ENCODE results near the gene COMMD10.
A peak's percentile ranks its signal among the peaks of the same experiment; 100 is the strongest.

Gene COMMD10

DNA sequence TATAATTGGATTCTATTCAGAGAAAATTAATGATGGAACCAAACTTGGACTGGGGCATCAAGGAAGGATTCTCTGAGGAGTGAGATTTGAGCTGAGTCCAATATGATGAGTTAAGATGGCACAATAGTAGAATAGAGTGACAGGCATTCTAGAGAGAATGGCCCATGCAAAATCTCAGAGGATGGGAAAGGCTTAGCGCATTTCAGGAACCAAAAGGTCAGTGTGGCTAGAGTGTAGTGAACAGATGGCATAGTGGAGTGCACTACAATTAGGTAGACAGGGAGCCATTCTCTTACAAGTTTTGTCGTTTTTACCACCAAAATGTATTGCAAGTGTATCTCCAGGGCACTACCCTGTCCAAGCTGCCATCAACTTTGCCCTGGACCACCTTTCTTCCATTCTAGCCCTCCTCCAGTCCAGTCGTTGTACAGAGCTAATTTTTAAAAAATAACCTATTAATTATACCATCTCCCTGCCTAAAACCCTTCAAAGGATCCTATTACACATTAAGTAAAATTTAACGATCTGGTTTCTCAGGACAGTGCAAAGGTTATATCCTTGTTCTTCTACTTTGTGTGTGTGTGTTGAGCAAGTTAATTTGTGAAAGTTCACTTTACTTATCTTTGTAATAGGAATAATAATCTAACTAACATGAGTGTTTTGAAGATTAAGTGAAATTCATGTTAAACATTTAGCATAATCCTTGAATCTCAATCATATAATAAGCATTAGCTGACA is 211.7 kb downstream of the COMMD10 start:
- DNase-seq = peak; percentile 75

DNA sequence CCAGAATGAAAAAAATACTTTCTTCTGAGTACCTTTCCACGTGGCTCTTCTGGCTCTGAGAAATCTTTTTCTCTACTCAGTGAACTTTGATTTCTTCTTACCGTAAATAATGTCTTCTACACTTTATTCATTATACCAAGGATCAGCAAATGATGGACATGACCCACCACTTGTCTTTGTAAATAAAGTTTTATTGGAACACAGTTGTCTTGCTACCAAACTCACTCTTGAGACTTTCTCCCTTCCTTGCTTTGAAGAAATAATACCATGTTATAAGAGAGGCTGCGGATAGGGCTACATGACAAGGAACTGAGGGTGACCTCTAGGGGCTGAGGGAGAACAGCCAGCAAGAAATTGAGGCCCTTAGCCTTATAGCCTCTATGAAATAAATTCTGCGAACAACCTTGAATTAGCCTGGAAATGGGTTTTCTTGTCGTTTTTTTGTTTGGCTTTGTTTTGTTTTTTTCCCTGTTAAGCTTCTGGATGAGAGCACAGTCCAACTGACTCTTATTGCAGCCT is 212.5 kb downstream of the COMMD10 start:
- DNase-seq = peak; percentile 17

- no peak for DNase-seq
Measured at GRCh38 chr5:116299746-116300640, 215.2 kb downstream of the COMMD10 start.

- DNase-seq = peak; percentile 57
Measured at GRCh38 chr5:116301110-116301509, 216.3 kb downstream of the COMMD10 start.

- DNase-seq = peak; percentile 84
Measured at GRCh38 chr5:116303340-116303739, 218.5 kb downstream of the COMMD10 start.

DNA sequence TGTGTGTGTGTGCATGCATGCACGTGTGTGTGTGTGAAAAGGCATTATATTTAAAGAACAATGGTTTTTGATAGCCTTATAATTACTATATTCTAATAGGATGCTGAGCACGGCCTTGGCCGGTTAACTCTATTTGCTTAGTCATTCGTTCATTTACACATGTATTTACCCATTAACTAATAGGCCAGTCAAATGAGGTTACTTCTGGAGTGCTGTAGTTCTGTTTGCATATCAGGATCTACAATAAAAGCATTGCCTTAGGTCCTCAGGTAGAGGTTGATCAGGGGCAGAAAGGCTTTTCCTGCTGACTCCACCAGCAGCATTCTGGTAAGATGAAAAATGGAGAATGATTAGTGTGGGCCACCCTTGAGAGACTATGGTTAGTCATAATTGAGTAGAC is 219.0 kb downstream of the COMMD10 start:
- DNase-seq = peak; percentile 97

- DNase-seq = no peak
Measured at GRCh38 chr5:116305899-116306298, 221.1 kb downstream of the COMMD10 start.

DNA sequence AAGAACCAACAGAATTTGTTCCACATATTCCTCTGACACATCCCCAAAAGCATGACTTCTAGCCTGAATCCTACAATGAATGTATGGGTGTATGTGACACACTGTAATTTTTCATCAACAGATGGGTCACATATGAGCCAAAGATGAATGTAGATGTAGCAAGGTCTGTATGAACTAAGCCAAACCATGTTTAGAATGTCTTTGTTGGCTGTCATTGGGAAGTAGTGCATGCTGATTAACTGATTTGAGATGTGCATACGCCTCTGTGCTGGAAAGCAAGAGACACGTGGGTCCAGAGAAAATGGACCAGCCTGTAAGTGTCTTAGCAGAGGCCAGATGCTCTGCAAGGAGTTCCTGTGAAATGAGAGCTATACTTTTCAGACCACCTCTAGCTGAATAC is 222.0 kb downstream of the COMMD10 start:
- DNase-seq = no peak

GRCh38 chr5:116308391-116308790 is 223.6 kb downstream of the COMMD10 start:
- DNase-seq = peak; percentile 16

GRCh38 chr5:116313366-116313765 is 228.5 kb downstream of the COMMD10 start:
- no peak for DNase-seq

- DNase-seq = no peak
Measured at GRCh38 chr5:116315531-116315930, 230.7 kb downstream of the COMMD10 start.

DNA sequence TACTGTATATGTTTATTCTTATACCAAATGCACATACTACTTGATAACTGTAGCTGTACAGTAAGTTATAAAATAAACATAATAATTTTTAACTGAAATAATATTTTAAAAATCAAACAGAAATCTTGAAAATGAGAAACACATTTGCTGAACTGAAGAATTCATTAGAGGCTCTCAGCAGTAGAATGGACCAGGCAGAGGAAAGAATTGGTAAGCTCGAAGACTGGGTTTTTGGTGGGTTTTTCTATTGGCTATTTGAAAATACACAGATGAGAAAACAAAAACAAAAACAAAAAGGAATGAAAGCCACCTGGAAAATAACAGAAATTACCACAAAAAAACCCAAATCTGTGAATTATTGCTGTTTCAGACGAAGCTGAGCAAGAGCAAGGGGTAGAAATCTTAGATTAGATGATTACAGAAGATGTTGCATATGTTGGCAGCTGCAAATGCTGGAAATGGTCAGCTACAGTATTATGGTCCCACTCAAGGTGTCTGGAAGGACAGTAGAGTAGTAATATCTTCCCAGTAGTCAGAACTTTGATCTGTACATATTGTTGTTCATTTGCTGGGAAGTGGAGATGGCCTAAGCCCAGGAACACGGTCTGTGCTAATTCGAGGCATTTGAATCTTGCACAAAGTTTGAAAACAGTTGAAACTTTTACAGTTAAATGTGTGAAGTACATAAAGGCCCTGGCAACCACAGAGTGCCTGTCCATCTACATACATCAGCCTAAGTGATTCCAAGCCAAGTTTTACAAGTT is 233.4 kb downstream of the COMMD10 start:
- no peak for DNase-seq

GRCh38 chr5:116320486-116320885 is 235.7 kb downstream of the COMMD10 start:
- DNase-seq = peak; percentile 39

DNA sequence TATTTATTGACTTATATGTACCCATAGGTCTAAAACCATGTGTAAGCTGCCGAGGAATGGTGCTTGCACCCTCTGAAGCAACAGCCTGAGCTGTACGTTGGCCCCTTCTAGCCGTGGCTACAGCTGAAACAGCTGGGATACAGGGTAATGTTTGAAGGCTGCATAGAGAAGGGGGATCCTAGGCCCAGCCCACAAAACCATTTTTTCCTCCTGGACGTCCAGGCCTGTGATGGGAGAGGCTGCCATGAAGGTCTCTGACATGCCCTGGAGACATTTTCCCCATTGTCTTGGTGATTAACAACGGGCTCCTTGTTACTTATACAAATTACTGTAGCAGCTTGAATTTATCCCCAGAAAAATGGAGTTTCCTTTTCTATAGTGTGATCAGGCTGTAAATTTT is 244.7 kb downstream of the COMMD10 start:
- DNase-seq = no peak

- DNase-seq = no peak
Measured at GRCh38 chr5:116340799-116341198, 256.0 kb downstream of the COMMD10 start.

All from NCI-H69 (cell line).